ENCODE measurements around the gene DNAJC7. TPM values are rescaled to one million over a fixed set of nuclear protein-coding genes. Genes with fewer than 3 reads are reported as not detected.
A peak's percentile ranks its signal among the peaks of the same experiment; 100 is the strongest.

The DNAJC7 gene
- total RNA-seq, 4 donors from 2014 or later = 48.8 to 85.5 (median 63.7) TPM

- no peak for DNase-seq (ENCODE audit: low spot score in 2 of 2)
Measured at GRCh38 chr17:42049834-42050392, 32.7 kb upstream of the DNAJC7 start.

GRCh38 chr17:42047343-42047742, 30.1 kb upstream of the DNAJC7 start:
- TF ChIP-seq CTCF (IDR thresholded peaks at IDR 0.05) (no peak), POLR2A (IDR thresholded peaks at IDR 0.05) (no peak)
- H3K4me3 ChIP-seq (ENCODE audit: low read depth, poor library complexity, severe bottlenecking) = no peak overlapping the region
- 87 to 88% methylated on average over 10 to 12 of the region's 12 CpGs for WGBS, 2 donors
- no peak for DNase-seq (ENCODE audit: low spot score in 2 of 2)
- intact Hi-C loops (cut with DNase I; ENCODE audit: low total_unique reads) = no loop called here

More at GRCh38 chr17:42049834-42050392, 32.7 kb upstream of the DNAJC7 start:
- TF ChIP-seq CTCF (IDR thresholded peaks at IDR 0.05) (no peak), POLR2A (IDR thresholded peaks at IDR 0.05) (no peak)
- peak overlapping the region; percentile 32 for H3K4me3 ChIP-seq (ENCODE audit: low read depth, poor library complexity, severe bottlenecking)
- WGBS, 2 donors = 0 to 6% methylated on average over 2 to 6 of the region's 7 CpGs
- intact Hi-C loops (cut with DNase I; ENCODE audit: low total_unique reads) = no loop called here

- 85 to 88% methylated on average over 1 of the region's 1 CpG for WGBS, 2 donors
- H3K4me3 ChIP-seq (ENCODE audit: low read depth, poor library complexity, severe bottlenecking) = no peak overlapping the region
- DNase-seq (ENCODE audit: low spot score in 2 of 2) = no peak
- TF ChIP-seq CTCF (IDR thresholded peaks at IDR 0.05) (no peak), POLR2A (IDR thresholded peaks at IDR 0.05) (no peak)
- intact Hi-C loops (cut with DNase I; ENCODE audit: low total_unique reads) = no loop called here
Measured at GRCh38 chr17:42045719-42046118, 28.5 kb upstream of the DNAJC7 start.

- DNase-seq (ENCODE audit: low spot score in 2 of 2) = no peak
- WGBS, 2 donors = 87 to 94% methylated on average over 14 to 18 of the region's 20 CpGs
Measured at GRCh38 chr17:42042598-42043319, 25.5 kb upstream of the DNAJC7 start.

GRCh38 chr17:42041619-42042018, 24.4 kb upstream of the DNAJC7 start:
- no peak for DNase-seq (ENCODE audit: low spot score in 2 of 2)
- intact Hi-C loops (cut with DNase I; ENCODE audit: low total_unique reads) = no loop called here
- no peak overlapping the region for H3K4me3 ChIP-seq (ENCODE audit: low read depth, poor library complexity, severe bottlenecking)
- TF ChIP-seq POLR2A (IDR thresholded peaks at IDR 0.05) (no peak), CTCF (IDR thresholded peaks at IDR 0.05) (no peak)

More at GRCh38 chr17:42042598-42043319, 25.5 kb upstream of the DNAJC7 start:
- TF ChIP-seq POLR2A (IDR thresholded peaks at IDR 0.05) (no peak), CTCF (IDR thresholded peaks at IDR 0.05) (no peak)
- no peak overlapping the region for H3K4me3 ChIP-seq (ENCODE audit: low read depth, poor library complexity, severe bottlenecking)
- intact Hi-C loops (cut with DNase I; ENCODE audit: low total_unique reads) = no loop called here

Data from lower leg skin (tissue), 4 donors.